ENCODE results near the gene UCHL3. TPM values are rescaled to one million over a fixed set of nuclear protein-coding genes. Genes with fewer than 3 reads are reported as not detected.

Gene UCHL3
- total RNA-seq, 2 donors from 2014 or later, result 42.9 to 50.7 TPM

- H3K27ac ChIP-seq, result no peak overlapping the region
- no peaks in the 10 kb centered on the region for H3K36me3 ChIP-seq
- no peak overlapping the region for H3K9ac ChIP-seq (ENCODE audit: low read depth in 2 of 2, low read length in 2 of 2)
- peaks cover 6% of the 10 kb centered on the region for H3K4me1 ChIP-seq
- H3K9me3 ChIP-seq, result no peaks in the 10 kb centered on the region
- no peaks in the 10 kb centered on the region for H3K27me3 ChIP-seq
- H3K4me3 ChIP-seq, result no peak overlapping the region
- DNase-seq, result no peak
- TF ChIP-seq, protein P1, sequence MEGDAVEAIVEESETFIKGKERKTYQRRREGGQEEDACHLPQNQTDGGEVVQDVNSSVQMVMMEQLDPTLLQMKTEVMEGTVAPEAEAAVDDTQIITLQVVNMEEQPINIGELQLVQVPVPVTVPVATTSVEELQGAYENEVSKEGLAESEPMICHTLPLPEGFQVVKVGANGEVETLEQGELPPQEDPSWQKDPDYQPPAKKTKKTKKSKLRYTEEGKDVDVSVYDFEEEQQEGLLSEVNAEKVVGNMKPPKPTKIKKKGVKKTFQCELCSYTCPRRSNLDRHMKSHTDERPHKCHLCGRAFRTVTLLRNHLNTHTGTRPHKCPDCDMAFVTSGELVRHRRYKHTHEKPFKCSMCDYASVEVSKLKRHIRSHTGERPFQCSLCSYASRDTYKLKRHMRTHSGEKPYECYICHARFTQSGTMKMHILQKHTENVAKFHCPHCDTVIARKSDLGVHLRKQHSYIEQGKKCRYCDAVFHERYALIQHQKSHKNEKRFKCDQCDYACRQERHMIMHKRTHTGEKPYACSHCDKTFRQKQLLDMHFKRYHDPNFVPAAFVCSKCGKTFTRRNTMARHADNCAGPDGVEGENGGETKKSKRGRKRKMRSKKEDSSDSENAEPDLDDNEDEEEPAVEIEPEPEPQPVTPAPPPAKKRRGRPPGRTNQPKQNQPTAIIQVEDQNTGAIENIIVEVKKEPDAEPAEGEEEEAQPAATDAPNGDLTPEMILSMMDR (IDR thresholded peaks at IDR 0.05), result no peak
- intact Hi-C loops (cut with DNase I), result no loop called here
Measured at GRCh38 chr13:75554981-75555380, 5.4 kb downstream of the UCHL3 start.

DNA sequence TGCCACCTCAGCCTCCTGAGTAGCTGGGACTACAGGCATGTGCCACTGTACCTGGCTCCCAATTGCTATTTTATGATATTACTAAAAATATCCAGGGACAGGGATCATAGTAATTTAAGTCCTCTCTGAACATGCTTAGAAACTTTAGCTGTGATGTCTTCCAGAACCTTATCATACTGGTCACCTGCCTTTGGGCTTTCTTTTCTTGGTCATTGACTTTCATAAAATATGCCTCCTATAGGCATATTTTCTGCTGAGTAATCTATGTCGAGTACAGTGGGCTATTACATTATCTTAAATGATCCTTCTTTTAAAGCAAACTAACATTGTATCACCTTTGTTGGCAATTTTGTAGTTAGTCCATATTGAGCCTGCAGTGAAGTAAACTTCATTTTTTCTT lies 6.2 kb downstream of the UCHL3 start:
- no peak overlapping the region for H3K4me3 ChIP-seq
- no peak overlapping the region for H3K9ac ChIP-seq (ENCODE audit: low read depth in 2 of 2, low read length in 2 of 2)
- TF ChIP-seq, protein P1 (IDR thresholded peaks at IDR 0.05), result no peak
- no peaks in the 10 kb centered on the region for H3K36me3 ChIP-seq
- no peak for DNase-seq
- H3K27me3 ChIP-seq, result no peaks in the 10 kb centered on the region
- peaks cover 6% of the 10 kb centered on the region for H3K4me1 ChIP-seq
- H3K9me3 ChIP-seq, result no peaks in the 10 kb centered on the region
- intact Hi-C loops (cut with DNase I), result no loop called here
- no peak overlapping the region for H3K27ac ChIP-seq

GRCh38 chr13:75556961-75557360 lies 7.4 kb downstream of the UCHL3 start:
- intact Hi-C loops (cut with DNase I), result no loop called here
- TF ChIP-seq, protein P1 (IDR thresholded peaks at IDR 0.05), result no peak
- Histone ChIP-seq H3K27me3 (no peaks in the 10 kb centered on the region), H3K4me3 (no peak overlapping the region), H3K27ac (no peak overlapping the region), H3K4me1 (peaks cover 6% of the 10 kb centered on the region), H3K36me3 (no peaks in the 10 kb centered on the region), H3K9ac (ENCODE audit: low read depth in 2 of 2, low read length in 2 of 2) (no peak overlapping the region), H3K9me3 (no peaks in the 10 kb centered on the region)
- DNase-seq, result no peak

DNA sequence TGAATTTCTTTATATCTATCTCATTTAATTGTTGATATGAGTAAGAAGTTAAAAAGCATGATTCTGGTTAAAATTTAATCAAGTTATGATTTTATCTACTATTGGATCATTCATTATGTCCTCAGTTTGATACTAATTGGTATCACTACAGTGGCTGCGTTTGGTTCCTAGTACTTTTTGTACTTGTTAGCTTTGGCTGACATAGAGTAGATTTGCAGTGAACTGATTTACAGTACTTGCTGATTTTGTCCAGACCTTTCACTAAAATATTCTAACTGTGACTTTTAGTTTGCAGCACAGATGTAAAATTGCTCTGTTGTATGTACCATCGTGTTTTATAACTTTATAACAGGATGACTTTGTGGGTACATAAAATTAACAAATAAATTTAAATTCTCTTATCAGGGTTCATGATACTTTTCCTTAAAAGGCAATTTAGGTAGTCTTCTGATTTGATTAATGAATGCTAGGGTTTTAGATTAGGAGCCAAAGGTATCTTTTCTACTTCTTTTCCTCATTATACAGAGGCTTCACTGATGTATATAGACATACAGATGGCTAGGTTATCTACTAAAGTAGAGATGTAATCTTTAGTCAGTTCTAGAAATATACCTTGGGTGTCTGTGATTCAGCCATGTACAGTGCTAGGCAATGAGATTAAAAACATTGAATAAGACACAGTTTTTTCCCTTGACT lies 8.7 kb downstream of the UCHL3 start:
- H3K9me3 ChIP-seq, result no peaks in the 10 kb centered on the region
- no peak overlapping the region for H3K4me3 ChIP-seq
- H3K27ac ChIP-seq, result no peak overlapping the region
- no peak for DNase-seq
- H3K4me1 ChIP-seq, result peaks cover 6% of the 10 kb centered on the region
- TF ChIP-seq, protein P1 (IDR thresholded peaks at IDR 0.05), result no peak
- H3K9ac ChIP-seq (ENCODE audit: low read depth in 2 of 2, low read length in 2 of 2), result no peak overlapping the region
- H3K36me3 ChIP-seq, result no peaks in the 10 kb centered on the region
- no peaks in the 10 kb centered on the region for H3K27me3 ChIP-seq
- intact Hi-C loops (cut with DNase I), result no loop called here

GRCh38 chr13:75566658-75567057 lies 17.1 kb downstream of the UCHL3 start:
- no peaks in the 10 kb centered on the region for H3K4me1 ChIP-seq
- TF ChIP-seq, protein P1 (IDR thresholded peaks at IDR 0.05), result no peak
- DNase-seq, result no peak
- peaks cover 9% of the 10 kb centered on the region for H3K36me3 ChIP-seq
- H3K27ac ChIP-seq, result no peak overlapping the region
- no peak overlapping the region for H3K9ac ChIP-seq (ENCODE audit: low read depth in 2 of 2, low read length in 2 of 2)
- intact Hi-C loops (cut with DNase I), result no loop called here
- no peak overlapping the region for H3K4me3 ChIP-seq
- no peaks in the 10 kb centered on the region for H3K27me3 ChIP-seq
- no peaks in the 10 kb centered on the region for H3K9me3 ChIP-seq

All from colonic mucosa (tissue), 4 donors.